IPS DF 4.7 (cell line): ENCODE results near the gene PPP5C.
"Not testable (repeated sequence)": the region's sequence is repeated elsewhere in the genome, so short reads cannot be mapped to it uniquely, and the experiment has no call there.

Experiments used
- DNase-seq: peaks from one replicate; pipeline ENCODE4 v3.0.0-alpha.2; 2013; ENCODE audit warnings: low spot score; ENCODE audit errors: extremely low read depth

Gene PPP5C

GRCh38 chr19:46364359-46364758 is 17.5 kb downstream of the PPP5C start:
- no peak for DNase-seq

- no peak for DNase-seq
Observed at GRCh38 chr19:46365561-46365960, 18.7 kb downstream of the PPP5C start.

- DNase-seq: no peak
Observed at GRCh38 chr19:46366620-46367292, 19.9 kb downstream of the PPP5C start.

- DNase-seq: no peak
Observed at GRCh38 chr19:46367426-46367825, 20.5 kb downstream of the PPP5C start.

- DNase-seq: no peak
Observed at GRCh38 chr19:46368116-46368515, 21.2 kb downstream of the PPP5C start.

- DNase-seq: no peak
Observed at GRCh38 chr19:46369817-46370216, 22.9 kb downstream of the PPP5C start.

GRCh38 chr19:46371371-46371901 is 24.5 kb downstream of the PPP5C start:
- no peak for DNase-seq

- no peak for DNase-seq
Observed at GRCh38 chr19:46372901-46373490, 26.1 kb downstream of the PPP5C start.

GRCh38 chr19:46373491-46374359 is 26.8 kb downstream of the PPP5C start:
- no peak for DNase-seq

- no peak for DNase-seq
Observed at GRCh38 chr19:46374536-46375475, 27.9 kb downstream of the PPP5C start.

GRCh38 chr19:46375476-46376067 is 28.7 kb downstream of the PPP5C start:
- not testable (repeated sequence) for DNase-seq

GRCh38 chr19:46376241-46377153 is 29.6 kb downstream of the PPP5C start:
- no peak for DNase-seq

- DNase-seq: no peak
Observed at GRCh38 chr19:46378268-46378667, 31.4 kb downstream of the PPP5C start.

GRCh38 chr19:46380690-46381089 is 33.8 kb downstream of the PPP5C start:
- no peak for DNase-seq

- no peak for DNase-seq
Observed at GRCh38 chr19:46381346-46381745, 34.5 kb downstream of the PPP5C start.

GRCh38 chr19:46381756-46382345 is 35.0 kb downstream of the PPP5C start:
- DNase-seq: no peak

- no peak for DNase-seq
Observed at GRCh38 chr19:46383171-46383815, 36.4 kb downstream of the PPP5C start.

- DNase-seq: no peak
Observed at GRCh38 chr19:46383846-46384245, 37.0 kb downstream of the PPP5C start.

- DNase-seq: no peak
Observed at GRCh38 chr19:46384396-46384795, 37.5 kb downstream of the PPP5C start.
